OCI-LY7 (cell line): ENCODE measurements around the gene BICD1.

Source experiments
- CTCF ChIP-seq: fragments of 200-600 bp; sonication (generic); conservative IDR thresholded peaks from 2 replicates; pipeline ENCODE4 v1.5.1; 2014; ENCODE audit warnings: mild to moderate bottlenecking, antibody characterized with exemption, low read length, moderate library complexity, mixed read lengths
- EZH2phosphoT487 ChIP-seq: fragments of 200-600 bp; sonication (generic); IDR thresholded peaks from 2 replicates; pipeline ENCODE4 v1.6.1; 2018; ENCODE audit warnings: low read depth, borderline replicate concordance, mild to moderate bottlenecking, mixed run types, antibody characterized with exemption, low read length, moderate library complexity, mixed read lengths

- no peak for TF ChIP-seq CTCF
- TF ChIP-seq EZH2phosphoT487, result no peak
These were observed 45.6 kb upstream of the BICD1 start for GRCh38 chr12:32061033-32061432.
